ENCODE measurements around the gene NAGA. TPM values are rescaled to one million over a fixed set of nuclear protein-coding genes. Genes with fewer than 3 reads are reported as not detected.
"Not testable (repeated sequence)": the region's sequence is repeated elsewhere in the genome, so short reads cannot be mapped to it uniquely, and the experiment has no call there.

Gene NAGA
- total RNA-seq, 4 donors from 2014 or later = 9.5 to 44.0 (median 28.8) TPM

GRCh38 chr22:42074846-42075676, 4.4 kb upstream of the NAGA start:
- Histone ChIP-seq H3K4me3 (peak overlapping the region; percentile 49 to 71), H3K4me1 (peaks cover 11 to 19% of the 10 kb centered on the region in 2 donors), H3K27ac (peak overlapping the region; percentile 93 to 94), H3K36me3 (no peaks in the 10 kb centered on the region), H3K27me3 (no peaks in the 10 kb centered on the region), H3K9me3 (no peaks in the 10 kb centered on the region)
- intact Hi-C loops (cut with DNase I; ENCODE audit: low total_unique reads) = no loop called here
- TF ChIP-seq POLR2A (IDR thresholded peaks at IDR 0.05) (no peak), CTCF (IDR thresholded peaks at IDR 0.05) (no peak)
- no peak for DNase-seq

DNA sequence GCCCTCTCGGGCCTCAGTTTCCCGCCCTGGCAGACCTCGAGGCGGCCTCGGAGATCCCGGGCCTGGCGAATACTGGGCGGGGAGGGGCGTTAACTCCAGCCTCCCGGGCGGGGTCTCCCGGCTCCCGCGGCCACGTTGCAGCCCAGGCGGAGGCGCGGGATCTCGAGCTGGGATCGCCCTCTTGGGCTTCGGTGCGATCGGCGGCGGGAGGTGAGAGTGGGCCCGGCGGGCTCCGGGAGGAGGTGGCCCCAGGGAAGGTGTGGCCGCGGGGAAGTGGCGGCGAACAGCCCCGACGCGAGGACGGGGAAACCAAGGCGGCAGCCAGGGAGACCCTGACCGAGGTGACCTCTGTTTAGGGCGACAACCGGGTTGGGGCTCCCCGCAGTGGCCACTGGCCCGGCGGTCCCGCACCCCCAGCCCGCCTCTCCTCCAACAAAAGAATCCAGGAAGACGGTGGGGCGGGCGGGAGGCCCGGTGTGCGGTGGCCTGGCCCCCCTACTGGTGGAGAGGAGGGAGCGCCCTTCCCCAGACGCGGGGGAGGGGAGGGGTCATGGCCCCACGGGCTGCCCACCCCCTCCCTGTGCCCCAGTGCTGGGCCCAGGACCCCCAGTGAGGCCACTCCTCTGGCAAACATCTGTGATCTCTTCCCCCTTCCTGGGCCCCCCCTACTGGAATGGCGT, 3.7 kb upstream of the NAGA start, which contains the start of gene PHETA2:
PHETA2 (plus strand) TSS at position 117 of the 680 bp plus-strand sequence. CDS start 3,046 bp downstream, outside the sequence.
- Histone ChIP-seq H3K27me3 (no peaks in the 10 kb centered on the region), H3K36me3 (no peaks in the 10 kb centered on the region), H3K4me3 (peak within 1 kb of the TSS; percentile 49 to 71), H3K9me3 (no peaks in the 10 kb centered on the region), H3K4me1 (peaks cover 11 to 24% of the 10 kb centered on the region in 2 donors), H3K27ac (peak within 1 kb of the TSS; percentile 93 to 94)
- DNase-seq = peak; percentile 59 to 62
- TF ChIP-seq CTCF (IDR thresholded peaks at IDR 0.05) = peak in 3 of 4 experiments; percentile 22 to 55 (median 44)
- peak; percentile 6 to 39 for TF ChIP-seq POLR2A (IDR thresholded peaks at IDR 0.05)
- intact Hi-C loops (cut with DNase I; ENCODE audit: low total_unique reads) = no loop called here

- no peak for DNase-seq
- TF ChIP-seq CTCF (IDR thresholded peaks at IDR 0.05) (no peak), POLR2A (IDR thresholded peaks at IDR 0.05) (no peak)
- Histone ChIP-seq H3K4me3 (peak overlapping the region; percentile 49 to 71), H3K9me3 (no peaks in the 10 kb centered on the region), H3K27ac (peak overlapping the region; percentile 93 to 94), H3K36me3 (no peaks in the 10 kb centered on the region), H3K4me1 (peaks cover 10 to 21% of the 10 kb centered on the region in 2 donors), H3K27me3 (no peaks in the 10 kb centered on the region)
- intact Hi-C loops (cut with DNase I; ENCODE audit: low total_unique reads) = no loop called here
Measured at GRCh38 chr22:42073621-42074041, 3.0 kb upstream of the NAGA start.

DNA sequence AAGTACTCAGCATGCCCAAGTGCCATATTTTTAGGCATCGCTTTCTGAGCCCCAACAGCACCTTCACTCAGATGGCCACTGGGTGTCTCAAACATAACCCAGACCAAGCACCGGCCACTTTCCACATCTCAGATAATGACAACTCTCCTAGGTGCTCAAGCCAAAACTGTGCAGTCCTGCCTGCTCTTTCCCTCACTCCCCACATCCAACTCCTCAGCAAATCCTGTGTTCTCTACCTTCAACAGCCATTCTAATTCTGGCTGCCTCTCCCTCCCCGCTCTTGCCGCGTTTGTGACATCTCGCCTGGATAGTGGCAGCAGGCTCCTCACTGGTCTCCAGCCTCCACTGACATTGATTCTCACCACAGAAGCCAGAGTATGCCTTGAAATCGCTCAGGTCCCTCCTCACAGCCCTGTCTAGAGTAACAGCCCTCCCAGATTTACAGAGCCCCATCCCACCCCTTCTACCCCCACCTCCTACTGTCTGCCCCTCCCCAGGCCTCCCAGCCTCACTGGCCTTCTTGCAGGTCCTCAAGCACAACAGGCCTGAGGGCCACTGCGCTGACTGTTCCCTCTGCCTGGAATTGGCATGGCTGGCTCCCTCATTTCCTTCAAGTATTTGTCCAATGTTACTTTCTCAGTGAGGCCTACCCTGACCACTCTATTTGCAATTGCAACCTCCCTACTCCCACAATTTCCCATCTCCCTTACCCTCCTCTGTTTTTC, 2.2 kb upstream of the NAGA start:
- H3K4me1 ChIP-seq = peaks cover 1 to 20% of the 10 kb centered on the region in 2 donors
- no peaks in the 10 kb centered on the region for H3K36me3 ChIP-seq
- no peak overlapping the region for H3K4me3 ChIP-seq
- intact Hi-C loops (cut with DNase I; ENCODE audit: low total_unique reads) = no loop called here
- TF ChIP-seq CTCF (IDR thresholded peaks at IDR 0.05) (no peak), POLR2A (IDR thresholded peaks at IDR 0.05) (no peak)
- no peak overlapping the region for H3K27ac ChIP-seq
- no peaks in the 10 kb centered on the region for H3K9me3 ChIP-seq
- no peak for DNase-seq
- no peaks in the 10 kb centered on the region for H3K27me3 ChIP-seq

DNA sequence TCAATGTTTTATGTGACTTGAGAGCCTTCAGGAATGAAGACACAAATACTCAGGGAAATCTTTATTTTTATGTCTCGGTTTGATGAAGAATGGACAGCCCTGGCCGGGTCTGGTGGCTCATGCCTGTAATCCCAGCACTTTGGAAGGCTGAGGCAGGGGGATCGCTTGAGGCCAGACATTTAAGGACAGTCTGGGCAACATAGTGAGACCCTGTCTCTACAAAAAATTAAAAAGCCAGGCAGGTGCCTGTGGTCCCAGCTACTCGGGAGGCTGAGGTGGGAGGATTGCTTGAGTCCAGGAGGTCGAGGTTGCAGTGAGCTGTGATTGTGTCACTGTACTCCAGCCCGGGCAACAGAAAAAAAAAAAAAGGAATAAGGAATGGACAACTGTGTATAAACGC, 896 bp upstream of the NAGA start:
- Histone ChIP-seq H3K27ac (peak overlapping the region; percentile 89 to 94), H3K4me1 (peaks cover 0 to 20% of the 10 kb centered on the region in 2 donors)
- not testable (repeated sequence) for DNase-seq

More for the DNA sequence above, 896 bp upstream of the NAGA start:
- H3K36me3 ChIP-seq; intact Hi-C loops (cut with DNase I; ENCODE audit: low total_unique reads); H3K27me3 ChIP-seq; H3K9me3 ChIP-seq: not testable (repeated sequence)
- H3K4me3 ChIP-seq = peak overlapping the region; percentile 67 to 69
